Stimulated activated naive CD4-positive, alpha-beta T cell treated with Interleukin-2 at 50 U/mL for 16 hours (primary cell): Measurements from ENCODE around the gene BCR.
"Not testable (repeated sequence)": the region's sequence is repeated elsewhere in the genome, so short reads cannot be mapped to it uniquely, and the experiment has no call there.

Source experiments
- DNase-seq: peaks from one replicate; lab custom pipeline; 2025; lab: John Stamatoyannopoulos, UW

BCR gene

DNA sequence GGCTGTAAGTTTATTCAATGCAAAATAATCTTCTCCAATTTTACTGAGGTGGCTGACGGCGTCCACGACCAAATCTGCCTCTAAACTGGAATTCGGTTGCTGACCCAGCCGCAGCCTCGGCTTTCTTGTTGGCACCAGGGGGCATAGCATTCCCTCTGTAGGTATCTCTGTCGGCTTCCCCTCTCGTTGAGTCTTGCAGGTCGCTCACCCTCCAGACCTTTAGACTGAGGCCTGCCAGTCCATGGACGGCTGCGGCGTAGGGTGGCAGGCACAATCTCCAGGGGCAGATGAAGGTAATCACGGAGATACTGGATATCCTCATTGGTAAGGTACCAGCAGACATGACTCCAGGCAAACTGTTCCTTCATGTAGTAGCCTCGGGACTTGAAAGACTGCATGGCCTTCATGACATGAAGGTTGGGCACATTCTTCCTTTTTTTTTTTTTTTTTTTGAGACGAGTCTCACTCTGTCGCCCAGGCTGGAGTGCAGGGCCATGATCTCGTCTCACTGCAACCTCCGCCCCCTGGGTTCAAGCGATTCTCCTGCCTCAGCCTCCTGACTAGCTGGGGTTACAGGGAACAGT, 142.3 kb downstream of the BCR start:
- DNase-seq: not testable (repeated sequence)

DNA sequence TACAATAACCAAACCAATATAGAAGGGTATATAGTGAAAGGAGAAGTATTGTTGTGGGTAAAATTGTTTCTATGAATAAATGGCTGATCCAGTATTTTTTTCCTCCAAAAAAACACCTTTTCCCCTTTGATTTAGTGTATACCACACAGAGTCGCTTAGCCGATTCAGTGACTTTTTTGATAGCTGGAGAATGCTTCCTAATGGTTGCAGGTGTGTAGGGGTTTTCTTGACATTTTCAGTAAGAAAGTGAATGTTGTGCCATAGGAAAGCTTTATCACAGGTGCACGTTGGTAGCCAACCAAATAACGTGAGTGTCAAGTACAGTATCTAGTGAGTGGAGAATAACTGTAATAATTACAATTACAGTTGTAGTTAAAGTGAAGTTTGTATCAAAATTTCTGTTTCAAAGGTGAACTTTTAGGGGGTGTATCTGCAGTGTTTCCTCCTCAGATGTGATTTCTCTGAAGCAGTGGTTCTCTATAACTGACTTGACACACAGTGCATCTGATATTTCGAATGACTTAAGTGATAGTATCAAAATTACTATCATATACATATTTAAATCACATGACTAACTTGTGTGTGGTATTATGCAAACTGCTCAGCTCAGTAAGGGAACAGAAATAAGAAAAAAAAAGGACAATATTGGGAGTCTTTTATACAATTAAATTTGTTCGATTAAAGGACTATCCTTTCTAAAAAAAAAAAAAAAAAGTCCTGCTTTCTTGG, 143.8 kb downstream of the BCR start:
- not testable (repeated sequence) for DNase-seq

DNA sequence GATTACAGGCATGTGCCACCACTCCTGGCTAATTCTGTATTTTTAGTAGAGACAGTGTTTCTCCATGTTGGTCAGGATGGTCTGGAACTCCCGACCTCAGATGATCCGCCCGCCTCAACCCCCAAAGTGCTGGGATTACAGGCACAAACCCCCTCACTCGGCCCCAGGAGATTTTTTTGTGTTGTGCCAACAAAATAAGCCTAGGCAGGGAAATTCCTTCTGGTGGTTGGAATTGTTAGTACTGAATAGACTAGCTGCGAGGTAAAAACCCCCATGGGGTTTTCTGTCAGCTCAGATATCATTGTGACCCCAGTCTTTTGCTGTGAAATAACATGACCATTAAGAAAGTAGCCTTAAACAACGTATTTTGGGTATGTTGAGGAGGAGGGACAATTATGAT, 144.9 kb downstream of the BCR start:
- DNase-seq: no peak

DNA sequence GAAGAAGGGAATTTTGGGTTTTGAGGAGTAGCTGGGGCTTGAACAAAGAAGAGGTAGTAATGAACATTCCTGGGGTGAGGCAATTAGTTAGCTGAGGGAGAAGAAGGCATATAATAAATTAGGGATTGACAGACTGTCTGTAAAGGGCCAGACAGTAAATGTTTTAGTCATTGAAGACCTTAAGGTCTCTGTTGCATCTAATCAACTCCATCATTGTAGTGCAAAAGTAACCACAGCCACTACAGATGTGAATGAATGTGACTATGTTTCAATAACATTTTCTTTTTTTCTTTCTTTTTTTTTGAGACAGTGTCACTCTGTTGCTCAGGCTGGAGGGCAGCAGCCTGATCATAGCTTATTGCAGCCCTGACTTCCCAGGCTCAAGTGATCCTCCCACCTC, 153.5 kb downstream of the BCR start:
- not testable (repeated sequence) for DNase-seq

DNA sequence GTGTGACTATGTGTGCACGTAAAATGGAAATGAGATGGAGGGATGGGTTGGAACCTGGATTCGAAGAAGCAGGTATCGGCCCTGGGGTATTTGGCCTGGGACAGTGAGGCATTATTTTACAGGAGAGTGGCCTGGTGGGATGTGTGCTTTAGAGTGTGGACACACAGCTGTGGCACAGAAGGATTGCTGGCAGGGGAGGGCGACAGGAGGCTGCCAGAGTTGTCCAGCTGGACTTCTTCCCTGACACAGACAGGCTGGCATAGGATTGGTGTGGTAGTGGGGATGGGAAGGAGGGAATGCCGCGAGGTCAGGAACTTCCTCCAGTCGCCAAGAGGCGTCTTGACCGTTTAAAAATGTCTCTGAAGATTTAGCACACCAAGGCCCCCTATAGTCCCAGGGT, 157.4 kb downstream of the BCR start:
- not testable (repeated sequence) for DNase-seq

DNA sequence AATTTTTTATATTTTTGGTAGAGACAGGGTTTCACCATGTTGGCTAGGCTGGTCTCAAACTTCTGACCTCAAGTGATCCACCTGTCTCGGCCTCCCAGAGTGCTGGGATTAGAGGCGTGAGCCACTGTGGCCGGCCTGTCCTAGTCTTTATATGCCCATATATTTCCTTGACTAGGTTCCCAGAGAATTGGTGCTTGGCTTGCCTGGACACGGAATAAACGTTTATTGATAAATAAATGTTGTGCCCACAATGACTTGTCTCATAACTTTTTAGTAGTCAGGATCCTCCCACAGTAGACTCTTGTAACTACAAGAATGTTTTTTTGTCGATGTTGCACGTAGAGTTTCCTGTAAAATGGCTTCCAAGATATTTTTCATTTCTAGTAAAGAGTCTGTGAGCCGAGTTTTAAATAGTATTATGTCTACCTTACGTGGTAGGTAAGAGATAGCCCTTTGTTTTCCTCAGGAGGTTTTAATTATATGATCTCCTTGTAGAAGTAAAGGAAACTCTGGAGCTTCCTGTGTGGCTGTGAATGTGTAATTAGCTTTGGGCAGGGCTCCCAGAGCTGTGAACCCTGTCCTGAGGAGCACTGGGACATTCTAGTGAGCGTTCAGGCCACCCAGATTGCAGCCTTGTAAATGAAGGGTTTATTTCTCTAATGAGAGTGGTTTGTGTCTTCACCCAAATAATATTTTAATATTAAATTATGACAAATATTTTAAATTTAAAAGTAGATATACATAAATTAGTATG, 161.8 kb downstream of the BCR start:
- not testable (repeated sequence) for DNase-seq

DNA sequence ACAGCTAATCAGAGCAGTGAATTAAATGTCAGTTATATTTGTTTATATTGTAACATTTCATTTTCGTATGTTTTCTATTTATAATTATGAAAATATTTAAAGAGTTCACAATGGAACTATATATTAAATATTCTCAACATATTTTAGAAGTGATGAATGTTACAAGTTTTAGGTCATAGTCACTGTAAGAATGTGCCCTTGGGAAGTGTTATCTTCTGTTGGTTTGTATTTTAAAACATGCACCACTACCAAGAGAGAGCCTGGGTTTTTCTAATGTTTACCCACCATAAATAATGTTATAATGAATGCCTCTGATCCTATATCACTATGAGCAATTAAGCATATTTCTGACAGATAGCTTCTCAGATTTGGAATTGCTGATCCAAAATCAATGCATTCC, 171.0 kb downstream of the BCR start:
- DNase-seq: no peak

DNA sequence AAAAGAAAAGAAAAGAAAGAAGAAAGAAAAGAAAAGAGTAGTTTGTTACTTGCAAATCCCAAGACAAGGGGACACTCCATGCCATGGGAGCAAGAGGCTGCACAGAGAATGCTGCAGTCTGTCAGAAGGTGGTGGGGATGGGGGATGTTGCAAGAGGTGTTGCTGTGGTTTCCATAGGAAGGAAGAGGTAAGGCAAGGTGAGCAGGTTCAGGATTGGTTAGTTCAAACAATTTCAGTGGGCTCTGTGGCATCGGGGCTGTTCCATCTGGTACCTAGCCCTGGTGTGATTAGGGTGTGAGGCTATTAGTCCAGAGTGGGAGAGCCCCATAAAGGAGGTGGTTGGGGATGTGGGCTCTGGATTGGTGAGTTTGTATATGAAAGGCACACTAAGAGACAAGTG, 172.7 kb downstream of the BCR start:
- DNase-seq: no peak

DNA sequence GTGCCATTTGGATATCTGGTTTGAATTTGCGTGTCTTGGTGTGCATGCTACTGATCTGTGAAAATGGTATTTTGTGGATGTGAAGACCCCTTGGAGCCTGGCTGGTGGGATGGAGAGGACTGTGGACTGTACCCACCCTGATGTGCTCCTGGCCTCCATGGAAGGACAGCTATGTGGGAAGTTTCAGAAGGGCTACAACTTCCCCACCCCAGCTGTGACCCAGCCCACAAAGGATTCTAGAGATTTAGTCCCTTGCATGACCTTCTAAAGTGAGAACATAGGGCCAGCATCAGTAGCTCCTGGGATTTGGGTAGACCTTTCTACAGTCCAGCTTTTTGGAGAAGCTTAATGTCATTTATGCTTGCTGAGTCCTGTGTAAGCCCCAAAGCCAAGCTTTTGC, 173.4 kb downstream of the BCR start:
- no peak for DNase-seq

DNA sequence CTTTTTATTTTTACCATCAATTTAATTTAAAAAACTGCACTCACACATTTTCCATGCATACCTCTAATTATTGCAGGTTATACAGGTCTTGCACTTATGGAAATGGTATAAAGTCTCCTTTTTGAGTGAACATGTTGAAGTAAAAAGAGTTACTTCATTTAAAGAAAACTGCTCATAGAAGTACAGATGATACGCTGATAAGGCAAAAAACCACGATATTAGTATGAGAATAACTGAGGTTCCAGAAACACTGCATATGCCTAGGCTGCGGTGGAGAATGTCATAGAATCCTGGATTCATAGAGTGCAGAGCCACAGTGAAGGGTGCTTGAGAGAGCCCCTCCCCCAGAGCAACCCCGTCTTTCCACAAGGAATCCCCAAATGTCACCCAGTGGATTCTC, 175.8 kb downstream of the BCR start:
- no peak for DNase-seq

DNA sequence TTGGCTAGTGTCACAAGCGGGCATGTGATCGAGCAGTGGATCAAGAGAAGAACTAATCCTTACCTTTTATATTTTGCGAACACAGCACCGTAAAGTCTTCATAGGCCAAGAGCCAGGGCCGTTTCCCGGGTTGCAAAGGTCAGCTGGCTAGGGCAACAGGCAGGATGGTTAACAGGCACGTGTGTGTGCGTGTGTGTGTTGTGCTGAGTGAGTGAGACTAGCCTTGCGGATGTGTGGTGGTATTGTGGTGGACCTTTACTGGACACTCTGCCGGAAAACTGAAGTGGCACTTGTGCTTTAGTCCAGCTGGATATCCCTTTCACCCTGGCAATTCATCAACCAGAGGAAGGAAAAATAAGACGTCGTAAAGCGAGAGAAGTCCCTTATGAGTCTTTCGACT, 176.7 kb downstream of the BCR start:
- no peak for DNase-seq

DNA sequence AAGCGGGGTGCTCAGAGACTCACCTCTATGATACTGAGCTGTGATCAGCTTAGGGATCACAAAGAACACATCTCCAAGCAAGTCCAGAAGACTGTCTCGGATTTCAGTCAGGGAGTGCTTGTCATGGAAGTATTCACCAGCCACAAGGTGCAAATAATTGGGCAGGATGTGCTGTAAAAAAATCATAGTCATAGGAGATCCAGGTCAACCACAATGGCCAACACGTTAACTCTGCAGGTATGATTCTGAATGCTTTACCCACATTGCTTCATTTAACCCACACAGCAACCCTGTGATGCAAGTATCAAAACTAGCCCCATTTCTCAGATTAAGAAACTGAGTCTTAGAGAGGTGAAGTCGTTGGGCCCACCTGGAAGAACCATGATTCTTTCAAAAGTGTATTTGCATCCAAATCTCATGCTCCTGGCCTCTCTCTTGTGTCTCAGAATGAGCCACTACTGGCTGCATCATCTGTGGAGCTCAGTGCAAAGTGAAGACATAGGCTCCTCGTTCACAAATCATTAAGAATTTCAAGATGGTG, 179.3 kb downstream of the BCR start:
- no peak for DNase-seq

DNA sequence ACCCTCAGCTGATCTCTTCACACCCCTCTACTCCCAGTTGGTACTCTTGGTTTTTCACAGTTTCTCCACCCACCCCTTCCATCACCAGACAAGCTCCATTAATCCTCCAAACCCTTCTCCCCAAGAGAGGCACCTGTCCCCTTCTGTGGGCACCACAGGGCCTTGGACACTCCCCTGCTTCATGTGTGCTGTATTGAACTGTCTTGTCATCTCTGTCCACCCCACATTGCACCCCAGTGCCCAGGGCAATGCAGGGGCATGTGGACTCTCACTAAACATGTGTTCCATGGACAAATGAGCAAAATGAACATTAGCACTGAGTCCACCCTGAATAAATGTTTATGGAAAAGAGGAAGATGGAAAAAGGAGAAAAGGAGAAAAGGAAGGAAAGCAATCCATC, 181.4 kb downstream of the BCR start:
- no peak for DNase-seq

DNA sequence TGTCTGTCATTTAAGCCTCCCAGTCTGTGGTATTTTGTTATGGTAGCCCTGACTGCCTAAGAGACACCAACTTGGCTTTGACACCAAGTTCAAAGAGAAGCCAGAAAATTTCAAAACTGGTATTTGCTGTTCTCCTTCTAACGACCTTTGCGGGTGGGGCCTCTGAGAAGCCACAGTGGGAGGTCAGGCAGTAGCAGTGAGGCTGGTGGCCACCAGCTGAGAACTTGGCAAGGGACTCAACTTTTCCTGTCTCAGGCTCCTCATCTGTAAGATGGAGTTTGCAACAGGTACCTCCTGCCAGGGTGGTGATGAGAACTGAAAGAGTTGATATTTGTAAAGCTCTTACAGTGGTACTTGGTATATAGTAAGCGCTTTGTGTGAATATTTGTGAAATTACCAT, 183.4 kb downstream of the BCR start:
- no peak for DNase-seq

DNA sequence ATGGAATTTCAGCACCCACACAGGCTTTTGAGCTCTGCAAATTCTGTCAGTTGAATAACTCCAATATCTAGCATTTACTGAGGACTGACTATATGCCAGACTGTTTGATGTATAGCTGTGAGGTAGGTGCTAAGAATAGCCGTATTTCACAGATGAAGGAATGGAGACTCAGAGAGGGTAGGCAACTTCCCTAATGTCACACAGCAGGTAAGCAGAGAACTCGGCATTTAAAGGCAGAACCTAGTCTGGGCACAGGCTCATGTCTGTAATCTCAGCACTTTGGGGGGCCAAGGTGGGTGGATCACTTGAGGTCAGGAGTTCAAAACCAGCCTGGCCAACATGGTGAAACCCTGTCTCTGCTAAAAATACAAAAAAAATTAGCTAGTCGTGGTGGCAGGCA, 184.1 kb downstream of the BCR start:
- DNase-seq: no peak

DNA sequence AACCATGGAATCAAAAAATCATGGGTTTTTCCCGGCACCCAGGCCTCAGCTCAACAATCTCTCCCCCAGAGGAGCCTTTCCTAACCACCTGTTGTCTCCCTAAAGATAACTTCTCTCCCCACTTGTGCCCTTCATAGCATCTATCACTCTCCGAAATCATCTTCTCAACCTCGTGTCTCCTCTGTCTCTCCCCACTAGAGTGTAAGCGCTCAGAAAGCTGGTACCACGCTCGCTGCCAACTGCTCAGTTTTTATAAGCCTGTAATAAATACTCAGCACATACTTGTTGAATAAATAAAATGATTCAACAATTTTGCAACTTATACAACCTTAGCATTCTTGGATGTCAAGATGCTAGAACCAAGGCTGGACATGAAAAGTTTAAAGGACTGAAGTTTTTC, 185.2 kb downstream of the BCR start:
- no peak for DNase-seq

DNA sequence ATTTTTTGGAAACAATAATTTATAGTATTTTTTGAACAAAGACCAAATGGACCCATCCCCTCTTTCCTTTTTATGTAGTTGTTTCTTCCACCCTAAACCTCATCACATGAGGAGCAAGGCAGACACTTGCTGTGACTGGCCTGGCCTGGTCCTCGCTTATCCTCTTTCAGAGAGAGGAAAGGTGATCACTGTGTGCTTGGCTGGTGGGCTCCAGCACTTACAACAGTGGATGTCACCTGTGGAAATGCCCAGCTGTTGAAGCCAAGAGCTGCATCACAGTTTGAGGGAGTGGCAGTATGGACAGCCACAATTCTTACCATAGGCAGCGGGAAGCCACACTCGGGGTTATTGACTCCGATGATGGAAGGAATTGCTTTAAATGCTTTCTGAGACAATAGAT, 185.7 kb downstream of the BCR start:
- no peak for DNase-seq

DNA sequence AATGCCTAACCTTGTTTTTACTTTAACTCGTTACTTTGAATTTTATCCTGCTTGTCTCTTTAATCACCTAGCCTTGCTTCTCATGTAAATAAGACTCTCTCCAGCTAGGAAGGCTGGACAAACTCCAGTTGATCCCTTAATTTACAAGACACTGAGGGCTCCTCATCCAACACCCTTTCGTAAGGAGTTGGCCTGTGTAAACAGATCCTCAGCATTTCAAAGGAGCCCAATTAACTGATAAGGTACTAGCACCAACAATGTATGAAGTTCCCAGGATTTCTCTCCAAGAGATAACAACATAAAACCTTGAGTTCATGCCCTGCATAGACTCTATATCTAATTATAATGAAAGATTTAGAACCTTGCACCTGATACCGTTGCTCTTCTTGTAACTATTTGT, 186.9 kb downstream of the BCR start:
- not testable (repeated sequence) for DNase-seq
